ENCODE measurements around the gene TBCEL.

DNA sequence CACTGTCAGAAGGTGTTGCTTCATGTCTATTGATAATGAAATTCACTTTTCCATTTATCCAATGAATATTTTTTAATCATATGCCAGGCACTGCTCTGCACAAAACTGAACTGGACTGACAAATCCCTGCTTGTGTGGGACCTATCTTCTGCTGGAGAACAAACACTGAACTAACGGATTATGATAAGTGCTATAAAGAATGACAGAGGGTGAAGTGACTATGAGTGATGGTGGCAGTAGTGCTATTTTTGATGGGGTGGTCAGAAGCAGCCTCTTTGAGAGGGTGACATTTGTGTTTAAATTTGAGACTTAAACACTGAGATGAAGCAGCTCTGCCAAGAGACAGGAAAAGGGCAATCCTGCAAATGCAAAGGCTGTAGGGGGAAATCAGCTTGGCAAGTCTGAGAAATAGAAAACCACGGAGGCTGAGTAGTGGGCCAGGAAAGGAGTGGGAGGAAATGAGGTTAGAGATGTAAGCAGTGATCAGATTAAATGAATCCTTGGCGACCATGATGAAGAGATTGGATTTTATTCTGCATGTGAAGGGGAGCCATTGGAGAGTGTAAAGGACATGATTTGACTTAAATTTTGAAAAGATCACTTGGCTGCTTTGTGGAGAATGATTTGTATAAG lies 6.0 kb downstream of the TBCEL start:
- TF ChIP-seq, protein P1, sequence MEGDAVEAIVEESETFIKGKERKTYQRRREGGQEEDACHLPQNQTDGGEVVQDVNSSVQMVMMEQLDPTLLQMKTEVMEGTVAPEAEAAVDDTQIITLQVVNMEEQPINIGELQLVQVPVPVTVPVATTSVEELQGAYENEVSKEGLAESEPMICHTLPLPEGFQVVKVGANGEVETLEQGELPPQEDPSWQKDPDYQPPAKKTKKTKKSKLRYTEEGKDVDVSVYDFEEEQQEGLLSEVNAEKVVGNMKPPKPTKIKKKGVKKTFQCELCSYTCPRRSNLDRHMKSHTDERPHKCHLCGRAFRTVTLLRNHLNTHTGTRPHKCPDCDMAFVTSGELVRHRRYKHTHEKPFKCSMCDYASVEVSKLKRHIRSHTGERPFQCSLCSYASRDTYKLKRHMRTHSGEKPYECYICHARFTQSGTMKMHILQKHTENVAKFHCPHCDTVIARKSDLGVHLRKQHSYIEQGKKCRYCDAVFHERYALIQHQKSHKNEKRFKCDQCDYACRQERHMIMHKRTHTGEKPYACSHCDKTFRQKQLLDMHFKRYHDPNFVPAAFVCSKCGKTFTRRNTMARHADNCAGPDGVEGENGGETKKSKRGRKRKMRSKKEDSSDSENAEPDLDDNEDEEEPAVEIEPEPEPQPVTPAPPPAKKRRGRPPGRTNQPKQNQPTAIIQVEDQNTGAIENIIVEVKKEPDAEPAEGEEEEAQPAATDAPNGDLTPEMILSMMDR (IDR thresholded peaks at IDR 0.05; ENCODE audit: borderline replicate concordance, extremely low read depth, low read length, poor library complexity, severe bottlenecking) = no peak
- TF ChIP-seq EZH2 (IDR thresholded peaks at IDR 0.05; ENCODE audit: borderline replicate concordance, low read depth, low read length, severe bottlenecking) = no peak
